HG03095 (cell line): ENCODE measurements around the gene NBAS.
"Not testable (repeated sequence)": the region's sequence is repeated elsewhere in the genome, so short reads cannot be mapped to it uniquely, and the experiment has no call there.

Experiments
- ATAC-seq: cut with Tn5 transposase; IDR thresholded peaks from one replicate; pipeline ENCODE4 v1.9.1; 2021; ENCODE audit warnings: moderate library complexity; ENCODE audit not compliant: unreplicated experiment

NBAS gene

DNA sequence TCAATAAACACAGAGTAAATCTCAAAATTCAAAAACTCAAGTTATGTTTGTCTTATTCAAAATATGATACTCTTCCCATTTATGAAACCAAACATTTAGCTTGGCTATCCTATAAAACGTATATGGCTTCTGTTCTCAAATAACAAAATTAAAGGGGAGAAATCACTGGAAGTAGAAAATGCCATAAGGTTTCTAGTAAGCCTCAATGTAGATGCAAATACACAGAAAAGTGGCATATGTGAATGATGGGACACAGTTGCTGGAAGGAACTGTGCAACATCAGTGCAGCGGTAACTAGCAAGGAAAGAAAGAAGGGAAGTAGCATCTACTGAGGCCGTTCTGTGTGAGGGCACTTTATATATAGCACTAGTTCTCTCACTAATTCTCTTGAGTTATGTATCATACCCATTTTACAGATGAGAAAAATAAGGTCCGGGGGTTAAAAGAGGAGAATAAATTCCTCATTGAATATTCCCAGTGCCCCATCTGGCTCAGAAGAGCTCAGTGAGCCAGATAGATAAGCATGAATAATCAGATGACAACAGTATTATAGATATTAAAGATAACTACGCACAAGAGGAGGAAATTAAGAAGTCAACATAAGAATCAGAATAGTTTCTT, 27.2 kb downstream of the NBAS start:
- no peak for ATAC-seq

DNA sequence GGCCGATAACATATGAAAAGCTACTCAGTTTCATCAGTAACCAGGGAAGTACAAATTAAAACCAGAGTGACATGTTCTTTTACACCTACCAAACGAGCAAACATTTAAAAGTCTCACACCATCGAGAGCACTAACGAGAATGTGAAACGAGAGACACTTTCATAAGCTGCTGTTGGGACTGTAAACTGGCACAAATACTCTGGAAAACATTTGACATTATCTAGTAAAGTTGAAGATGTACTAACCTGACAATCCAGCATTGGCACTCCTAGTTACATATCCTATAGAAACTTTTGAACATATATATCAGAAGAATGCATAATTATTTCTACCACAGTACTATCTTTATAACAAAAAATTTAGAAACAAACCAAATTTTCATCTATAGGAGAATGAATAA, 28.1 kb downstream of the NBAS start:
- ATAC-seq = no peak

DNA sequence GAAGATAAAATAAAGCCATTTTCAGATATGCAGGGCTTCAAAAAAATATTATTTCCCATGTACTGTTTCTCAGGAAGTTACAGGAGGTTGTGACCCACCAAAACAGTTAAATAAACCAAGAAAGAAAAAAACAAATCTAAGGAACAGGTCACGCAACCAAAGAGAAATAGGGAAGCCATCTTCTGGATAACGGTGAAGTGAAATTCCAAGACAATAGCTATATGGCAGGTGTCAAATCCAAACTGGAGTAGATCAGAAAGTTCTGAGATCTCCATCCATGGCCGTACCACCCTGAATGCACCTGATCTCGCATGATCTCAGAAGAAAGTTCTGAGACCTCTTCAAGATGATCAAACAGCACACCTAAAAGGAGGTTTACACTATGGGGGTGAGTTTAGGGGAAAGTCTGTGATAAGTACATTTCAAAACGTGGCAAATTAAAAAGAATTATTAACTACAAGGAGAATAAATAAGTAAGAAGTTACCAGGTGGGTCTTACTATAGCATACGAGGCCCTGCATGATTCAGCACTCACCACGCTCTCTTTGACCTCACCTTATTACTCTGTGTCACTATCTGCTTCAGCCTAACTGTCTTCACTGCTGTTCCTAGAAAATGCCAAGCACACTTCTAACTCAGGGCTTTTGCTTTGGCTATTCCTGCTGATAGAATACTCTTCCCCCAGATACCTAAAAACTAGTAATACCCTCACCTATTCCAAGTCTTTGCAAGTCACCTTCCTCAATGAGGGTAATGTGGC, 29.9 kb downstream of the NBAS start:
- no peak for ATAC-seq

DNA sequence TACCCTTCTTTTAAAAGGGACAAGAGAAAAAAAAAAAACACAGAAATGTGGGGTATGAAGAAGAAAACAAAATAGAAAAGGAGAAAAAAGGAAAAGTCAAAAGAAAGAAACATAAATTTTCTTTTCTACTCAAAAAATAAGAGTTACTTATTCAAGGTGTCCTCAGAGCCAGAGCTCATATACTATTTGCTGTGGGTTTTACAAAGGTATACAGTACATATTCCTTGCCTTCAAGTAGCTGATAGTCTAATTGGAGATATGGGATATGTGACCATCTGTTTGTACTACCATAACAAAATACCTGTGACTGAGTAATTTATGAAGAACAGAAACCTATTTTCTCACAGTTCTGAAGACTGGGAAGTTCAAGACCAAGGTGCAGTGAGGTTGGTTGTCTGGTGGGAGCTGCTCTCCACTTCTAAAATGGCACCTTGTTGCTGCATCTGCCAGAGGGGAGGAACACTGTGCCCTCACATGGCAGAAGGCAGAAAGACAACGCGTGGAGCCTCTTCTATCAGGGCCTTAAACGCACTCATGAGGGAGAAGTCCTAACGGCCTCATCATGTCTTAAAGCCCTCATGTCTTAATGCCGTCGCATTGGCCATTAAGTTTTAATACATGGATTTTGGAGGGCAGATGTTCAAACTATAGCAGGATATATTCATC, 33.9 kb downstream of the NBAS start:
- no peak for ATAC-seq

DNA sequence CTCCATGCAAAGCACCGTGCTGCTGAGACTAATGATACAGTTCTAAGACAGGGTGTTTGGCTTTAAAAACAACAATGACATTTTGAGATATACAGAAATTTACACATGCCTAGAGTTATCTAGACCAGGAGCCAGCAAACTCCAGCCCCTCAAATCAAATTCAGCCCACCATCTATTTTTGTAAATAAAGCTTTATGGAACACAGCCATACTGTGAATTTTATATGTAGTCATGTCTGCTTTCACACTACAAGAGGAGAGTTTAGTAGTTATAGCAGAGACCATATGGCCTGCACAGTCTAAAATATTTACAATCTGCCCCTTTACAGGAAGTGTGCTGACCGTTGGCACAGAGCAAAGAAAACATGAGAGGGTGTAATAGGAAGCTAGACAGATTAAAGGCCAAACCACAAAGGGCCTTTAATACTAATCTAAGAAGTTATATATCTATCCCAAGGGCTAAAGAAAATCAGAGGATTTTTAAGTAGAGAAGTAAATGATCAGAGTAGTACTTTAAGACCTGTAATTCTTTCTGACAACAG, 39.4 kb downstream of the NBAS start:
- no peak for ATAC-seq

DNA sequence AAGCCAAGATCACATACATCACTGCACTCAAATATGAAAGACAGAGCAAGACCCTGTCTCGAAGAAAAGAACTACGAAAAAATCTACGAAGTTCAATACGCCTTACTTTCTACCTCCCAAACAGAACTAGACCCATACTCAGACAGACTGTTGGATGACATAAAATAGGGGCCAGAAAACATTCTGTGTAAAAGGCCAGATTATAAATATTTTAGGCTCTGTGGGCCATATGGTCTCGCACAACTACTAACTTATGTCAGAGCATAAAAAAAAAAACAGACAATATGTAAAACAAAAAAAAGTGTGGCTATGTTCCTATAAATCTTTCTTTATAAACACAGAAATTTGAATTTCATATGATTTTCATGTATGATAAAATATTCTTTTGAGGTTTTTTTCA, 40.8 kb downstream of the NBAS start:
- no peak for ATAC-seq

DNA sequence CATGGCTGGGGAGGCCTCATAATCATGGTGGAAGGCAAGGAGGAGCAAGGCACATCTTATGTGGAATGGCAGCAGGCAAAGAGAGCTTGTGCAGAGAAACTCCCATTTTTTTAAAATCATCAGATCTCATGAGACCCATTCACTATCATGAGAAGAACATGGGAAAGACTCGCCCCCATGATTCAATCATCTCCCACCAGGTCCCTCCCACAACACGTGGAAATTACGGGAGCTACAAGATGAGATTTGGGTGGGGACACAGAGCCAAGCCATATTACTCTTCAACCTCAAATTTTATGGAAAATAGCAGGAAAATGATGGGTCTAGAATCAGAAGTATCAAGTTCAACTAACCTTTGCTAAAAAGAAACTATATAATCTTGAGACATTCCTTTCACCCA, 42.4 kb downstream of the NBAS start:
- not testable (repeated sequence) for ATAC-seq

DNA sequence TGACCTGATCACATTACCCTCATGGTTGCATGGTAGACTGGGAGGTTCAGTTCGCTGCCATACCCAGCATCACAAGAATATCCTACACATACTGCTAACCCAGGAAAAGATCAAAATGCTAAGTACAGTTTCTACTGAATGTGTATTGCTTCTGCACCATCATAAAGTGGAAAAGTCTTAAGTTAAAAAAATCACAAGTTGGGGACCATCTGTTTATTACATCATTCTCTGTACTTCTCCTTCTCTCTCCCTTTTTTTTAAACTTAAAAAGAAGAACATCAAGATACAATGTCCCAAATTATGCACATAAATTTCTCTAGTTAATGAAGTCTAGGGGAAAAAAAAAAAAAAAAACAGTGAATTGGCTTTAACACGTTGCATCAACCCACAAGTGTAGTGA, 43.3 kb downstream of the NBAS start:
- ATAC-seq = no peak

DNA sequence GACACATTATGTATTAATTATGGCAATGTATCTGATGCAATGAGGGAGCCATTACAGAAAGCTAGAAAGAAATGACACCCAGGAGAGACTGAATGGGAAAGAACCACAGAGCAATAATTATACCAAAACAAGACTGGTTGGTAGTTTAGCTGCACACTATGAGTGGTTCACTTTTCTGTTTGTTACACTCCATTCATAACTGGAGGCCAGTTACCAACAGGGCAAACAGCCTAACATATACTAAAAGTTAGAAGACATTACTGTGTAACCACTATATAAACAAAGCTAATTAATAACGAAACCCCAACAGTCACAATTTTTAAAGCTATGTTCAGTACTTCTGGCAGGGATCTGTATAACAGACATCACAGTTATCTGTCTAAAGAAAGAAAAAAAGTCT, 49.4 kb downstream of the NBAS start:
- ATAC-seq = no peak

DNA sequence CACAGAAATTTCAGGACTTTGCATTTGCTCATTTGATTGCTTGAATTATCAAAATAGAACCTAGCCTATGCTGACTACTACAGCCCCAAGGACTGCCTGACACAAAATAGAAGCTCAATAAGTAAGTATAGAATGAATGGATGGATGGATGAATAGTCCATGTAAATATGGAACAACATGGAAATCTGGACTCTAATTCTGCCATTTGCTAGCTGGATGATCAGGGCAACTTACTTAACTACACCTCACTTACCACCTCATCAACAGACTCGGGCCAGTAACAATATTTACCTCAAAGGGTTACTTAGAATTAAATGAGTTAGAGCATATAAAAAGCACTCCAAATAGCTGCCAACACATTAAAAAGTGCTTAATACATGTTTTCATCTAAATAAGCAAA, 50.6 kb downstream of the NBAS start:
- no peak for ATAC-seq

DNA sequence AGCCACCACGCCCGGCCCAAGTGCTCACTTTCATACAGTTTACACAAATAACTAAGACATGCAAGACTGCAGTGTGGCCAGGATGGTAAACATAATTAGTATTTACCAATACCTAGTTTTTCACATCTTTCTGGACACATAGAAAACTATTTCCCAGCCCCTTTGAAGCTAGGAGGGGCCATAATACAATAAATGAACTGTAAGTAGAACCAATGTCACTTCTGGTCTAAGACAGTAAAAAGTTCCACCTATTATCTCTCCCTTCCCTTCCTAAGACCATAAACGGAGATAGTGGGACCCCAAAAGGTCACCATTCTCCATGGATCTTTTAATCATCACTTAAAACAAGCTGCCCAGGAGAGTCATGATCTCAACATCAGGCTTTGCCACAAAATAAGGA, 51.0 kb downstream of the NBAS start:
- no peak for ATAC-seq

DNA sequence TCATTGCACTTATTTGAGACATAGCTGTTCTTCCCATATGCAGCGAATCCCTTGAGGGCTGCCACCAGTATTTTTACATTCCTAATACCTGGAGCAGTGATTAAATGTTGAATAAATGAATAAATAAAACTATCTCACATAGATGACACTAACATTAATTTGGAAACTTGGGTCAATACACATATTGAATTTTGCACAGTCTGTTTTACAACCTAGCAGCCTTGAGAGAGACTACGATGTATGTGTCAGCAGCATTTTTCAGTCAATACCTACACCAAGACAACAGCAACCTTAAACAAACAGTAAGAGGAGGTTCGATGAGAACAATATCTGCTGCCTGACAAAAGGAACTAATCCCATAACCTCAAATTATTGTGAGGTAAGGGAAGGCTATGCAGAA, 53.4 kb downstream of the NBAS start:
- ATAC-seq = no peak

DNA sequence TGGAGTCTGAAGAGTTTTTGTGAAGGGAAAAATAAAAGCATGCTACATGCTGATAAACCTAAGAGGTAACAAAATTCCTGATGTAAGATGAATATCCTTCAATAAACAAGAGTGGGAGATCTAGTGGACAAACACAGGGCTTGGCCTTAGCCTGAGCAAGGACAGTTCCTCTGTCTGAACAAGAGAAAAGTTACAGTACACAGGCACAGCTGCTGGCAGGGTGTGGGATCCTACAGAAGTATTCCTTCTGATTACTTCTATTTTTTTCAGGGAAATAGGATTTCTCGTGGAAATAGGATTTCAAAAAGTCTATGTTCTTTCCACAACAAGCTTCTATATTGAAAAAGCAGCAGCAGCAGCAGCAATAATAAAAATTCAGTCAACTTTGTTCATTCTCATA, 54.1 kb downstream of the NBAS start:
- ATAC-seq = no peak

DNA sequence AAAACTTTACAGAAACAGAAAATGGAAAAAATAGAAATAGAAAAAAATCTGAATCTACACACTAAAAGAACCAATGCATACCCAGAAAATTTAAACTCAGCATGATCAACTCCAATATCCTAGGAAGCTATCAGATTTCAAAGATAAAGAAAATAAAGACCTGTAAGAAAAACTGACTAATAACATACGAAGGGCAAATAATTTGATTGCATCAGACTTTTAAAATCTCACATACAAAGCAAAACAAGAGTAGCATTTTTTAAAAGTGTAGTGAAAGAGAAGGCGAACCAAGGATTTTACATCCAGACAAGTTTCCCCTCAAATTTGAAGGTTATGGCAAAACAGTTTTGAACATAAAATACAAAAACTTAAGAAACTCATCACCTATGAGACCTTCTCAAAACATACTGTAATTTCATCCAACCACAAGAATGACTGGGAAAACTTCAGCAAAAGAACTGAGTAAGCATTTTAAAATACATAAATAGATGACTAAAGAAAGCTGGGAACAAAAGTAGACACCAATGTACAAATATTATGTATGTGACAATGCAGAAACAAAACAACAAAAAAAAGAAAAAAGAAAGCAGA, 54.8 kb downstream of the NBAS start:
- ATAC-seq = no peak

DNA sequence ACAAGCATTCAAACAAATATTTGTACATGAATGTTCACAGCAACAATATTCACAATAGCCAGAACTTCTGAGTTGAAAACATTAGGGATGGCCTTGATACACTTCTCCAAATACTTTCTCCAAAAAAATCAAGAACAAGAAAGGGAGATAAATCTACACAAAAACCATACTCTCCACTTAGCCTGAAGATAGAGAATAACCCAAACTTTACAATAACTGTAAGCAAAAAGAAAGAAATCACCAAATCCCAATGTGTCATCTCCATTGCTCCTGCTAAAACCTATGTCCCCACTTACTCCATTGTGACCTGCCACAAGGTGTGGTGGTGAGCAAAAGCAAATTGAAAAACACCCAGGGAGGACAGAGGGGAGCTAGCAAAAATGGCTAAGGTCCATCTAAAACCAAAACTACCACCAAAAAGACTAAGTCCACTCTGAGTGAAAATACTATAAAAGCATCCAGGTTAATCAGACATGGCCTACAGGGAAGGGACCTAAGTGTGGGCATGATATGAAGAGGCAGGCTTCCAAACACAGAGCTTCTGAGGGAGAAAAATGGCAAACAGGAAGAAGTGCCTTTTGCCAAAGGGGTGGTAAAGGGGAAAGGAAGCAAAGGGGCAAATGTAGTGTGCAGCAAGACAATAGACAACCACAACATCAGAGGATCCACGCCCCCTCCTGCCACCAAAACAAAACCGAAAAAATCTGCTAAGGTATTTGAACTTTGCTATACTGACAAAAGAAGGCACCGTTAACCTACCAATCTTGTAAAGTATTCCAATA, 56.1 kb downstream of the NBAS start:
- no peak for ATAC-seq

DNA sequence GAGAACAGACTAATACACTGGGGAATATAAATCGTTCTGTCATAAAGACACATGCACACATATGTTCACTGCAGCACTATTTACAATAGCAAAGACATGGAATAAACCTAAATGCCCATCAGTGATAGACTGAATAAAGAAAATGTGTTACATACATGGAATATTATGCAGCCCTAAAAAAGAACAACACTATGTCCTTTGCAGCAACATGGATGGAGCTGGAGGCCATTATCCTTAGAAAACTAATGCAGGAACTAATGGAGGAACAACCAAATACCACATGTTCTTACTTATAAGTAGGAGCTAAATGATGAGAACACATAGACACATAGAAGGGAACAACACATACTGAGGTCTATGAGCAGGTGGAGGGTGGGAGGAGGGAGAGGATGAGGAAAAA, 61.9 kb downstream of the NBAS start:
- not testable (repeated sequence) for ATAC-seq

DNA sequence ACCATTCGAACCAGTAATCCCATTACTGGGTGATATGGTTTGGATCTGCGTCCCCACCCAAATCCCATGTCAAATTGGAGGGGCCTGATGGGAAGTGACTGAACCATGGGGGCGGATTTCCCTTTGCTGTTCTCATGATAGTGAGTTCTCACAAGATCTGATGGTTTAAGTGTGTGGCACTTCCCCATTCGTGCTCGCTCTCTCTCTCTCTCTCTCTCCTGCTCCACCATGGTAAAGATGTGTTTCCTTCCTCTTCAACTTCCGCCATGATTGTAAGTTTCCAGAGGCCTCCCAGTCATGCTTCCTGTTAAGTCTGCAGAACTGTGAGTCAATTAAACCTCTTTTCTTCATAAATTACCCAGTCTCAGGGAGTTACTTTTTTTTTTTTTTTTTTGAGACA, 62.6 kb downstream of the NBAS start:
- no peak for ATAC-seq

DNA sequence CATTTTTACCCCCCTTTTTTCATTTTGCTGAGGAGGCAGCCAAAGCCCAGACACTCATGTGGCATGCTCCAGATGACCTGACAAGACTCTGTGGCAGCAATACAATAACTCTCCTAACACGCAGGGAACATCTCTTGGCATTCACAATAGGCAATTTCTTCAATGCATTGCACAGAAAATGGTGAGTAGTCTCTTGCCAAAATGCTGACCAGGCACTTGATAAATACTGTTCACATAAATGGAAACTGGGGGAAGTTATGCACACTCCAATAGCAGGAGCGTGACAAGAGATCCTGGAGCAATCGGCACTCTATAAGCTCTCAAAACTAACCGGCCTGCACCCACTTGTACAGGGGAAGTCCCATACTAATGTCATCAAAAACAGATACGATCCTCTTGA, 66.3 kb downstream of the NBAS start:
- ATAC-seq = no peak

DNA sequence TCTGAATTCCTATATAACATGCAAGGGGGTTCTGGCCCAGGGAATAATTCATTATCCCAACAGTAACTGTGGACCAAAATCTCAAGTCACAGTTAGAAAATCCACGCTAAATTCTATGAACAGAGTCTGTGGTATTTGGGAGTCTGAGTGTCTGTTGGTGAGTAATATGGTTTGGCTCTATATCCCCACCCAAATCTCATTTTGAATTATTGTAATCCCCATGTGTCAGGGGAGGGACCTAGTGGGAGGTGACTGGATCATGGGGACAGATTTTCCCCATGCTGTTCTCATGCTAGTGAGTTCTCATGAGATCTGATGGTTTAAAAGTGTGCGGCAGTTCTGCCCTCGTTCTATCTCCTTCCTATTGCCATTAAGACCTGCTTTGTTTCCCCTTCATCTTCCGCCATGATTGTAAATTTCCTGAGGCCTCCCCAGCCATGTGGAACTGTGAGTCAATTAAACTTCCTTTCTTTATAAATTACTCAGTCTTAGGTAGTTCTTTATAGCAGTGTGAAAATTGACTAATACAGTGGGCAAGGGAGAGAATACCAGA, 68.3 kb downstream of the NBAS start:
- no peak for ATAC-seq

DNA sequence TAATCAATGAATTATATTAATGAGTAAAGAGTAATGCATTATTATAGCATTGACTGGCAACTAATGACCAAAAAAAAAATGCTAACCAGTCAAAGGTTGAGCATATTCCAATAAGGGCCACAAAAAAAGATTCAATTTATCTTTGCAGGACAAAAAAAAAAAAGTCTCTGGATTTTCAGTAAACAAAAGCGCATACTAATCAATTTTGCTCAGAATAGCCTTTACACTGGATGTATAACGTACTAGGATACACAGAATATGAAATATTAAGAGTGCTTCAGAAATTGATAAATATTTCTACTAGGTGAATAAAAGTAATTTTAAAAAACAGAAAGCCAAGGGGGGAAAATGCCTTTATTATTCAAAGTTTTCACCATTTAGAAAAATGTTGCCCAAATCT, 74.4 kb downstream of the NBAS start:
- no peak for ATAC-seq

DNA sequence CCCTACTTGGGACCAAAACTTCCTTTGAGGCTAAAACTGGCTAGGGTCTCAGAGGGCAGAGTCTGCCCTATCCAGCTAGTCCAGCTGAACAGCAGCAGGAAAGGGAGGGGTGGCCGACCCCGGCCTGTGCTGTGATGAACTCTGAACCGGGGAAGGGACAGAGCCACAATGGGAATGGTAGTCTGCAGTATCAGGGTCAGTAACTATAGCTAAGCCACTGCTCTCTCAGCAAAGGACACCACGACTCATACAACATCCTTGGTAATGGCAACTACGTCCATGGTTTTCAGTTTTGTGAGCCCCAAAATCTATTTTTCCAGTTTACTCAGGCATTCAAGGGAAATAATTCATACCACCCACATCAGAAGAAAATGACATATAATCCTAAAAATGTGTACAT, 75.2 kb downstream of the NBAS start:
- ATAC-seq = no peak
